Mucosa of descending colon (tissue), 3 donors: ENCODE results near the gene OPA3. TPM values are rescaled to one million over a fixed set of nuclear protein-coding genes. Genes with fewer than 3 reads are reported as not detected.
"Not testable (repeated sequence)": the region's sequence is repeated elsewhere in the genome, so short reads cannot be mapped to it uniquely, and the experiment has no call there.

Experiments
- ATAC-seq: fragments of 200-7000 bp; cut with Tn5 transposase; one replicate; pipeline ENCODE4 v1.9.1; 2020; ENCODE audit warnings: mild to moderate bottlenecking, moderate library complexity
- DNase-seq, 3 donors: peaks; one replicate each; pipeline ENCODE4 v3.0.0-alpha.2; 2020
- H3K36me3 ChIP-seq: fragments of 200-600 bp; one replicate; pipeline ENCODE4 v1.8.0; 2021; ENCODE audit warnings: low read depth, mild to moderate bottlenecking
- H3K4me1 ChIP-seq: fragments of 200-600 bp; one replicate; pipeline ENCODE4 v1.8.0; 2021; ENCODE audit warnings: low read depth, mild to moderate bottlenecking
- H3K4me3 ChIP-seq: fragments of 200-600 bp; one replicate; pipeline ENCODE4 v1.8.0; 2021; ENCODE audit warnings: mild to moderate bottlenecking
- H3K9me3 ChIP-seq: fragments of 200-600 bp; one replicate; pipeline ENCODE4 v1.8.0; 2021; ENCODE audit warnings: mild to moderate bottlenecking
- intact Hi-C, 2 donors: fragments of 100-400 bp; cut with DNase I in 1 of 2; cut with micrococcal nuclease in 1 of 2; formaldehyde crosslinking; loops; one replicate each; pipeline versions ENCODE4 v1.11.0 to v1.11.1; 2022; cut with DNase I, micrococcal nuclease
- long read RNA-seq, 2 donors: library from polyadenylated mRNA; unstranded; transcript quantifications; one replicate each; pipeline ENCODE4 v2.0.0, GENCODE V29; 2019 to 2021
- total RNA-seq, 3 donors: library from RNA; stranded (reverse); fragmentation: NEBNext Ultra II Directional in 2 of 3; extraction: Animal tissue kit (Norgen Biotek cat#: 25700) in 2 of 3; gene quantifications; one replicate each; pipeline versions ENCODE4 v1.2.1 to v1.2.4, GENCODE V29; 2021 to 2023
- TF ChIP-seq, protein P1 (sequence below): fragments of 200-600 bp; IDR thresholded peaks from one replicate; pipeline ENCODE4 v1.8.0; 2022; ENCODE audit warnings: antibody characterized with exemption, mild to moderate bottlenecking
- donor health status: DM: no; HTN: no; CAD: no; lungs with moderate emphysema.
- donor health status: DM: no; HTN: no; CAD: no.
- donor health status: DM: no; HTN: yes; CAD: no.

The OPA3 gene
- 10 to 100 TPM; 12.1 to 16.4 (median 13.4) TPM for total RNA-seq
- long read RNA-seq, donor 1, full-length matches to known transcripts, result 2 of 10 reads
- long read RNA-seq, donor 1, partial matches to known transcripts, result 0 of 10 reads
- long read RNA-seq, donor 1, other reads (novel, unspliced or antisense), result 8 of 10 reads
- long read RNA-seq, donor 2, full-length matches to known transcripts, result 15 of 19 reads
- long read RNA-seq, donor 2, partial matches to known transcripts, result 0 of 19 reads
- long read RNA-seq, donor 2, other reads (novel, unspliced or antisense), result 4 of 19 reads

DNA sequence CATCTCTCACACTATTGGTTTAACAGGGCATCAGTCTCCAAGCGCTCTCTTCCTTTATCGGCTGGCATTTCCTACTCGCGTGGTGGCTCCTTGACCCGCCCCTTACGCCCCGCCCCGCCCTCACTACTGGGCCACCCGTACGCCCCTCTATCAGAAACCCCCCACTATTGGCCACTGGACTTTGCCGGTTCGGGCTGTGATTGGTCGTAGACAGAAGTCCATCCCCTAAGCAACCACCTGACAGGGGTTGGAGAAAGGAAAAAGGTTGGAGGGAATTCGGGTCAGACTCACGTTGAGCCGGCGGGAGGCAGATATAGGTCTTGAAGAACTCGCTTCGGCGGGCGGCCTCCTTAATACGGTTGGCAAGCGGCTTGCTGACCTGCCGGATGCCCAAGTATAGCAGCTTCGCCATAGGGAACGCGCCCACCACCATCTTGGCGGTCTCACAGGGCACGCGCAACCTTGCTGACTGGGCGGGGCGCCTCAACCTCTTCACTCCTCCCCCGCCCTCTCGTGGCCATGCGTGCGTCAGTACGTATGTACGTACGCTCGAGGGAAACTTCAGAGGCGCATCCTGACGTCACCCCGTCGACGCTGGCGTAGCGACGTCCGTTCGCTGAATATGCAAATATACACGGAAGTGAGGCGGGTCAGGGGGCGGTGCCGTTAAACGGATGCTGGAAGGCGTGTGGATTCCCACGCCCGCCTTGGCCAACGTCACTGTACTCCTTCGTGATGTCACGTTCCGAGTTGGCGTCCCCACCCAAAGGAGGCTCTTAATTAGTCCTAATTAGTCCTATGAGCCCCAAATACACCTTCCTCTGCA is at the start of gene OPA3:
Gene OPA3, minus strand, starts transcription at position 471 of the 826 bp plus-strand sequence. Its CDS starts 38 bp downstream, at position 433.
- TF ChIP-seq, protein P1, sequence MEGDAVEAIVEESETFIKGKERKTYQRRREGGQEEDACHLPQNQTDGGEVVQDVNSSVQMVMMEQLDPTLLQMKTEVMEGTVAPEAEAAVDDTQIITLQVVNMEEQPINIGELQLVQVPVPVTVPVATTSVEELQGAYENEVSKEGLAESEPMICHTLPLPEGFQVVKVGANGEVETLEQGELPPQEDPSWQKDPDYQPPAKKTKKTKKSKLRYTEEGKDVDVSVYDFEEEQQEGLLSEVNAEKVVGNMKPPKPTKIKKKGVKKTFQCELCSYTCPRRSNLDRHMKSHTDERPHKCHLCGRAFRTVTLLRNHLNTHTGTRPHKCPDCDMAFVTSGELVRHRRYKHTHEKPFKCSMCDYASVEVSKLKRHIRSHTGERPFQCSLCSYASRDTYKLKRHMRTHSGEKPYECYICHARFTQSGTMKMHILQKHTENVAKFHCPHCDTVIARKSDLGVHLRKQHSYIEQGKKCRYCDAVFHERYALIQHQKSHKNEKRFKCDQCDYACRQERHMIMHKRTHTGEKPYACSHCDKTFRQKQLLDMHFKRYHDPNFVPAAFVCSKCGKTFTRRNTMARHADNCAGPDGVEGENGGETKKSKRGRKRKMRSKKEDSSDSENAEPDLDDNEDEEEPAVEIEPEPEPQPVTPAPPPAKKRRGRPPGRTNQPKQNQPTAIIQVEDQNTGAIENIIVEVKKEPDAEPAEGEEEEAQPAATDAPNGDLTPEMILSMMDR, result peak; percentile 32
- intact Hi-C loops, result no loop called here
- peak; percentile 92 for ATAC-seq

DNA sequence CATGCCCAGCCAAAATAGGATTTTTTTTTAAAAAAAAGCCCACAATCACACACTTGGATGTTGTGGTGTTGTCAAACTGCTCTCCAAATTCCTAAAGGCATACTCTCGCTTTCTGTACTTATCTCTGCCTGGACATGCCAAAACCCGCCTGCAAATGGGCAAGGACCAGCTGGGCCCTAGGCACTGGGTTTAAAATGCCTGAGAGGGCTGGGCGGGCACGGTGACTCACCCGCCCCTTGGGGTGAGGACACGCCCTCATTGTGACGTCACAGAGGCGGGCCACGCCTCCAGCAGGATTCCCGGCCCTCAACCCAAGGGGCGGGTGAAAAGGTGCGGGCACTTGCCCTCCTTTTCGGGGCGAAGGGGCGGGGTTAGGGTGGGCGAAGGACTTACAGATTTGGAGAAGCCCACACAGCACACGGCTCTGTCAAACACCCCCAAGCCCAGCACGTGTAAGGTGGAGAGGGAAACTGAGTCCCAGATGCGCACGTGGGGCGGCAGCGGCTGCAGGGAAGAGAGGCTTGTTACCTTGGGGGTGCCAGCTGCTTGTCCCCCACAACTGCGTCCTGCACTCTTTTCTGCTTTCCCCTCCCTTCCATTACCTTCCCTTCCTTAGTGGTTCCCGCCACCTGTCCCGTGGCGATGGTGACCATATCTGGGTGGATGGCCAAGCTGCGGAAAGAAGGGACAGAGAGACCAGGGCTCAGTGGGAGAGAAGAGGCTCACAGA is 48.0 kb upstream of the OPA3 start:
- TF ChIP-seq, protein P1, result no peak
- H3K9me3 ChIP-seq, result no peaks in the 10 kb centered on the region
- H3K4me1 ChIP-seq, result peaks cover 5% of the 10 kb centered on the region
- DNase-seq, result peak; percentile 70 to 80 (median 72)
- ATAC-seq, result peak; percentile 93
- no peak overlapping the region for H3K4me3 ChIP-seq
- intact Hi-C loops, result no loop called here
- peaks cover 3% of the 10 kb centered on the region for H3K36me3 ChIP-seq

More for the DNA sequence above, at the start of gene OPA3:
- no peaks in the 10 kb centered on the region for H3K36me3 ChIP-seq
- peak; percentile 99 to 100 (median 100) for DNase-seq
- peak within 1 kb of the TSS; percentile 50 for H3K4me3 ChIP-seq
- peaks cover 8% of the 10 kb centered on the region for H3K4me1 ChIP-seq
- H3K9me3 ChIP-seq, result no peaks in the 10 kb centered on the region

DNA sequence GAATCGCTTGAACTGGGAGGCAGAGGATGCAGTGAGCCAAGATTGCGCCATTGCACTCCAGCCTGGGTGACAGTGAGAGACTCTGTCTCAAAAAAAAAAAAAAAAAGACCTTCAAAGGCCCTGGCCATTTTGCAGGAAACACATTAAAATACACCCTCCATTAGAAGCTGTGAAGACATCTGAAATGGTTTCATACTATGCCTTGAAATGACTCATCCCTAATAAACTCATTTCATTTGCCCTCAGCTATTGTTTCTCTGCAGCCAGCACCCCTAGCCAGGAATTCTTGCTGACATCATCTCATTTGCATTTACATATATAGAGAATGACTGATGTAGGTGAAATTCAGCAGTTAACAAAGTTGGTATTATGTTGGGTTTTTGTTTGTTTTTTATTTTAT is 45.9 kb upstream of the OPA3 start:
- TF ChIP-seq, protein P1, result no peak
- DNase-seq (no peak), ATAC-seq (peak; percentile 79)
- intact Hi-C loops, result no loop called here
- H3K4me1 ChIP-seq, result peaks cover 5% of the 10 kb centered on the region
- H3K4me3 ChIP-seq, result no peak overlapping the region
- H3K36me3 ChIP-seq, result peaks cover 3% of the 10 kb centered on the region
- H3K9me3 ChIP-seq, result no peaks in the 10 kb centered on the region

DNA sequence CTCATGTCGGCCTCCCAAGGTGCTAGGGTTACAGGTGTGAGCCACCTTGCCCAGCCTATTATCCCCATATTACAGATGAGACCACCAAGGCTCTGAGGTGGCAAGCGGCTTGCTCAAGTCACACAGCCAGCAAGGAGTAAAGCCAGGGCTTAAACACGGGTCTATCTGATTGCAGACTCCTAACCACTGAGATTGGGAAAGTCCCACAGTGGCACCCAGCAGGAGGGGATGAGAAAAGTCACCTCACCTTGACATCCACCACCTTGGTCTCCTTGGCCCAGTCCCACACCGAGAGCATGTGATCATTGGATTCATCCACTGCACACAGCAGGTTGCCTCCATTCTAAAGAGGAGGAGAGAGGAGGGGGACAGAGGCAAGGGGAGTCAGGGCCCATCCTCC is 45.1 kb upstream of the OPA3 start:
- intact Hi-C loops, result no loop called here

DNA sequence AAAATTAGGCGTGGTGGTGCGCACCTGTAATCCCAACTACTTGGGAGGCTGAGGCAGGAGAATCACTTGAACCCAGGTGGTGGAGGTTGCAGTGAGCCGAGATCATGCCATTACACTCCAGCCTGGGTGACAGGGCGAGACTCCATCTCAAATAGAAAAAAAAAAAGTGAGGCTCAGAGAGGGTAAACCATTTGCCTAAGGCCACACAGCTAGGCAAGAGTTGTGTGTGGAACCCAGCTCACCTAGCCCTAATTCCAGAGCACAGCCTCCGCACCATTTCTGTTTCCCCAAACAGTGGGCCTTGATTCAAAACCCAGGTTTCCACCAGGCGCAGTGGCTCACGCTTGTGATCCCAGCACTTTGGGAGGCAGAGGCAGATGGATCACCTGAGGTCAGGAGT is 43.6 kb upstream of the OPA3 start:
- DNase-seq, H3K4me1 ChIP-seq, ATAC-seq, H3K4me3 ChIP-seq, H3K36me3 ChIP-seq, H3K9me3 ChIP-seq, intact Hi-C loops: not testable (repeated sequence)

More for the DNA sequence above, 45.1 kb upstream of the OPA3 start:
- H3K9me3 ChIP-seq, result no peaks in the 10 kb centered on the region
- peaks cover 5% of the 10 kb centered on the region for H3K4me1 ChIP-seq
- no peak for DNase-seq
- TF ChIP-seq, protein P1, result no peak
- no peak overlapping the region for H3K4me3 ChIP-seq
- H3K36me3 ChIP-seq, result peaks cover 3% of the 10 kb centered on the region
- no peak for ATAC-seq
